Stimulated activated CD4-positive, alpha-beta T cell treated with anti-CD3 and anti-CD28 coated beads, Interleukin-4, amount 100 ng/mL, for 4 hours (primary cell): ENCODE data around the gene PLXNA4.
"Not testable (repeated sequence)": the region's sequence is repeated elsewhere in the genome, so short reads cannot be mapped to it uniquely, and the experiment has no call there.

Experiments
- DNase-seq, 2 experiments: peaks; one replicate each; pipeline ENCODE4 v3.0.0-alpha.2; 2020

Gene PLXNA4

GRCh38 chr7:132575982-132576720 lies at the start of gene PLXNA4:
TSS of gene PLXNA4 (minus strand) at chr7:132576470. CDS start at chr7:132508693, 67,777 bp downstream.
- no peak for DNase-seq

- no peak for DNase-seq
These were observed 49.4 kb upstream of the PLXNA4 start for GRCh38 chr7:132625651-132626050.

- no peak for DNase-seq
These were observed 45.8 kb upstream of the PLXNA4 start for GRCh38 chr7:132622081-132622480.

- no peak for DNase-seq
These were observed 43.7 kb upstream of the PLXNA4 start for GRCh38 chr7:132619967-132620366.

- no peak for DNase-seq
These were observed 42.7 kb upstream of the PLXNA4 start for GRCh38 chr7:132618956-132619305.

- no peak for DNase-seq
These were observed 42.1 kb upstream of the PLXNA4 start for GRCh38 chr7:132618271-132618955.

- DNase-seq, result no peak
These were observed 38.4 kb upstream of the PLXNA4 start for GRCh38 chr7:132614428-132615318.

- no peak for DNase-seq
These were observed 37.5 kb upstream of the PLXNA4 start for GRCh38 chr7:132613737-132614136.

GRCh38 chr7:132610995-132611394 lies 34.7 kb upstream of the PLXNA4 start:
- DNase-seq, result no peak

- no peak for DNase-seq
These were observed 33.7 kb upstream of the PLXNA4 start for GRCh38 chr7:132609906-132610520.

- DNase-seq, result no peak
These were observed 33.0 kb upstream of the PLXNA4 start for GRCh38 chr7:132609222-132609621.

- no peak for DNase-seq
These were observed 32.3 kb upstream of the PLXNA4 start for GRCh38 chr7:132608523-132608922.

- DNase-seq, result no peak
These were observed 31.4 kb upstream of the PLXNA4 start for GRCh38 chr7:132607656-132608055.

GRCh38 chr7:132604121-132604520 lies 27.9 kb upstream of the PLXNA4 start:
- DNase-seq, result no peak

- DNase-seq, result no peak
These were observed 27.1 kb upstream of the PLXNA4 start for GRCh38 chr7:132603220-132603833.

- no peak for DNase-seq
These were observed 25.5 kb upstream of the PLXNA4 start for GRCh38 chr7:132601783-132602182.

- DNase-seq, result no peak
These were observed 20.3 kb upstream of the PLXNA4 start for GRCh38 chr7:132596588-132596987.

- not testable (repeated sequence) for DNase-seq
These were observed 18.5 kb upstream of the PLXNA4 start for GRCh38 chr7:132594741-132595140.

- no peak for DNase-seq
These were observed 16.7 kb upstream of the PLXNA4 start for GRCh38 chr7:132592936-132593335.

GRCh38 chr7:132592231-132592920 lies 16.1 kb upstream of the PLXNA4 start:
- DNase-seq, result no peak

- no peak for DNase-seq
These were observed 13.9 kb upstream of the PLXNA4 start for GRCh38 chr7:132590162-132590561.

GRCh38 chr7:132588596-132588995 lies 12.3 kb upstream of the PLXNA4 start:
- DNase-seq, result no peak
